KBM-7 (cell line): ENCODE results near the gene FUT6.
"Not testable (repeated sequence)": the region's sequence is repeated elsewhere in the genome, so short reads cannot be mapped to it uniquely, and the experiment has no call there.

ENCODE experiments used
- DNase-seq: peaks from one replicate; pipeline ENCODE4 v3.0.0-alpha.2; 2015
- in situ Hi-C: fragments of 300-500 bp; cut with MboI; formaldehyde crosslinking; loops from 2 replicates; pipeline ENCODE4 v1.14.3; 2020; ENCODE audit warnings: low sequenced_read_pairs, low pct_unique_long_range_greater_than_20kb, mixed read lengths

Gene FUT6

DNA sequence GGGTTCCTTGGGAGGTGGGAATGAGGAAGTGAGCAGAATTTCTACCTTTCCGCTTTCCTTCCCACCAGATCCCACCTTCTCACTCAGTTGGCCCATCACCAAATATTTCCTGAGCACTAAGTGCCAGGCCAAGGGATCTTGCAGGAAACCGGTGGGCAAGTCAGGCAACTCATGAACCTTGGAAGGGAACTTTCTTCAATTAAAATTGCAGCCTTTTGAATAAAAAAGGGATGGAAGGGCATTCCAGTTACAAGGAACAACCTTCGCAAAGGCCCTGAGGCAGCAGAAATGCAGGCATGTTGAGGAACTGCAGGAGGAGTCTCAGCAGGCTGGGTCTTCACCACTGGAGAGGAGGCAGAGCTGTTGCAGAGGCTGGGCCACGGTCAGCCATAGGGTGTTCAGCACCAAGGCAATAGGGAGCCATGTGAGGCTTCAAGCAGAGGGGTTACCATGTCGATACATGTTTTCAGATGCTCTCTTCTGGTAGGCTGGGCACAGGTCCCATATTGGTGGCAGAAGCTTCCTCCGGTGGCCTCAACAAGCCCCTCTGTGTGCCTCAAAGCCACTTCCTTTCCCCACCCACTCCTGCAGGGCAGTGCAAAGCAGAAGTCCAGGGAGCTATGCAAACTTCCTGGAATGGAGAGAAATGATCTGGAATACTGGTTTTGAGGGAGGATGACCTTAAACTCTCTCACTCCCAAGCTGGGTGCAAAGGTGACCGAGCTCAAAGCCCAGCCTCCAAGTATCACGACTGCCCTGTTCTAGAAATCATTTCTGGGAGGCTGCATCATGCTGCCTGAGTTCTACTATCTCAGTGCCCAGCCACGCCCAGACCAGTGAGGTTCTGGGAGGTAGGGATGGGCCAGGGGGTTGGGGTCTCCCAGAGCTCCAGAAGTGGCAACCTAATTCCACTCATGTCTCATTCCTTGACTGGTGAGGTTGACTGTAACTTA lies at the start of gene FUT6:
Gene FUT6 (minus strand): TSS at position 638 of the 953 bp plus-strand sequence. CDS start 7,135 bp downstream, outside the sequence.
- in situ Hi-C loops = no loop called here
- peak; percentile 55 for DNase-seq

GRCh38 chr19:5884065-5884811 lies 44.7 kb upstream of the FUT6 start:
- DNase-seq, in situ Hi-C loops: not testable (repeated sequence)

DNA sequence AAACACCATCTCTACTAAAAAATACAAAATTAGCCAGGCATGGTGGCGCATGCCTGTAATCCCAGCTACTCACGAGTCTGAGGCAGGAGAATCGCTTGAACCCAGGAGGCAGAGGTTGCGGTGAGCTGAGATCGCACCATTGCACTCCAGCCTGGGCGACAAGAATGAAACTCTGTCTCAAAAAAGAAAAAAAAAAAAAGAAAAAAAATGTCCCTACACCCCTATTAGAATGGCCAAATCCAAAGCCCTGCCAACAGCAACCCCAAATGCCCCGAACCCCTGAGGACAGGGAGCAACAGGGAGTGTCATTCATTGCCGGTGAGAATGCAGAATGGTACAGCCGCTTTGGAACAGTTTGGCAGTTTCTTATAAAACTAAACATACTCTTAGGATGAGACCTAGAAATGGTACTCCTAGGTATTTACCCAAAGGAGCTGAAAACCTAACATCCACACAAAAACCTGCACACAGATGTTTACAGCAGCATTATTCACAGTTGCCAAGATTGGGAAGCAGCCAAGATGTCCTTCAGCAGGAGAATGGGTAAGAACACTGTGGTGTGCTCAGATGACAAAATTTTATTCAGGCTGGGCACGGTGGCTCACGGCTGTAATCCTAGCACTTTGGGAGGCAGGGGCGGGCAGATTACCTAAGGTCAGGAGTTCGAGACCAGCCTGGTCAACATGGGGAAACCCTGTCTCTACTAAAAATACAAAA lies 43.8 kb upstream of the FUT6 start:
- in situ Hi-C loops, DNase-seq: not testable (repeated sequence)

DNA sequence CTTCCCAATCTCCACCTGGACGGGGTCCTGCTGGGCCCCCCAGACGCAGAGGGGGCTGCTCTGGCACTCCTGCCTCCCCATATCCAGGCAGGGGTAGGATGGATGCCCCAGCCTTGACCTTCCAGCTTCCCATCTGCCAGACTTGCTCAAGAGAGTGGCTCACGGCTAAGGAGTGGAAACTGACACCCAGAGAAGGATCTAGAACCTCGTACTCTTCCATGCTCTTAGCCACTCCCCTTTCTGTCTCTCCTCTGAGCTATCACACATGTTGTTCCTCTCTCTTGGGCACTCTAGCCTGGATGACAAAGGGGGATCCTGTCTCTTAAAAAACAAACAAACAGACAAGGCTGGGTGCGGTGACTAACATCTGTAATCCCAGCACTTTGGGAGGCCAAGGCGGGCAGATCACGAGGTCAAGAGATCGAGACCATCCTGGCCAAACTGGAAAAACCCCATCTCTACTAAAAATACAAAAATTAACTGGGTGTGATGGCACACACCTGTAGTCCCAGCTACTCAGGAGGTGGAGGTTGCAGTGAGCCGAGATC lies 43.0 kb upstream of the FUT6 start:
- no peak for DNase-seq
- in situ Hi-C loops = no loop called here

- in situ Hi-C loops = no loop called here
- no peak for DNase-seq
Measured at GRCh38 chr19:5881543-5882299, 42.2 kb upstream of the FUT6 start.

DNA sequence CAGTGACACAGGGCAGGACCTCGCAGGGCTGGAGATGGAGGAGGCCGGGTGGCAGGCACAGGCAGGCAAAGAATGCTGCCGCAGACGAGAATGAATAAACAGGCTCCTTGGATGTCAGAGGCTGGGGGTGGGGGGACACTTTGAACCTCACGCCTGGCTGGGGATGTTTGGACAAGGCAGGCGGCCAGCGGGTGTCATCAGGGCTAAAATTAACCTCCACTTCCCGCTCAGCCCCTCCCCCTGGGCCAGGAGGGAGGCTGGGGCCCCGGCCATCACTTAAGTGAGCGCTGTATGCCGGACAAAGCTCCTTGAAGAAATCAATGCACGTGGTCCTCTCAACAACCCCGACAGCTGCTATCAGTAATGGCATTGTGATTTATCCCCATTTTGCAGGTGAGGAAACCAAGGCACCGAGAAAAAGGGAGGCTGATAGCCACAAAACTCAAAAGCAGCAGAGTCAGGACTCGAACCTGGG lies 41.1 kb upstream of the FUT6 start:
- in situ Hi-C loops = no loop called here
- no peak for DNase-seq

DNA sequence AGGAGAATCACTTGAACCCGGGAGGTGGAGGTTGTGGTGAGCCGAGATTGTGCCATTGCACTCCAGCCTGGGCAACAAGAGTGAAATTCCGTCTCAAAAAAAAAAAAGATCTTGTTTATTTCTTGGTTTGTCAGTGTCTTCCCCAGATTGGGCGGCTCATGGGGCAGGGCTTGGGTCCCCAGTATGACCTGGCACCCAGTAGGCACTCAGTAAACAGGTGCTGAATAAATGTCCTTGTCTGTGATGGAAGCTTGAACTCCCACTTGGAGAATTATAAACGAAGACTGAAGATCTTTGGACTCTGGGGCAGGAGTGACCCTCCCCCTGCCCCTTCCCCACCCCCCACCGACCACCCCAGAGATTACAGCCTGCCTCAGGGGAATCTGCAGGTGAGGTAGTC lies 40.7 kb upstream of the FUT6 start:
- DNase-seq = no peak
- in situ Hi-C loops = no loop called here

GRCh38 chr19:5877882-5878281 lies 38.4 kb upstream of the FUT6 start:
- in situ Hi-C loops = no loop called here
- DNase-seq = no peak

- no peak for DNase-seq
- in situ Hi-C loops = no loop called here
Measured at GRCh38 chr19:5877427-5877826, 37.9 kb upstream of the FUT6 start.

GRCh38 chr19:5874496-5874895 lies 35.0 kb upstream of the FUT6 start:
- DNase-seq, in situ Hi-C loops: not testable (repeated sequence)

DNA sequence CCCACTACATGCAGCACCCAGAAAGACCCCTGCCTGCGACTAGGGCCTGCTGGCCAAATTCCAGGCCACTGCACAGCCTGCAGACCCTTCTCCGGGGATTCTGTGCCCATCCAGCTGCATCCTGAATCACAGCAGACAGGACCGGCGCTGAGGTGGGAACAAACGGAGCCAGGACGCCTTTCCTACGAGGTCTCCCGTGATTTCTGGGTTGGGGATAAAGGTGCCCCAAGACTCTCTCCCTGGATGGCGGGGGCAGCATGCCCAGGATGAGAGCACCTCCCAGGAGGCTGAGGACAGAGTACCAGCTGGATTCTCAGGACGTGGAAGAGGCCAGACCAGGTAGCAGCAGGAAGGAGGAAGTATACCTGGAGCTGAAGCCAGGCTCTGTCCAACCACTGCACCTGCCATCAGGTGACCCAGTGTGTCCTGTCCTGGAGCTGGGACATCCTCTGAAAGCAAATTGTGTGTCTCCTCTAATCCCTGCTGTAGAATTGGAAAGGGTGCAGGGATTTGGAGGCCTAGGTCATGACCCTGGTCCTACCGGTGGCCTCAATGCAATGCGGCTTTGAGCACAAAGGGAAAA lies 34.2 kb upstream of the FUT6 start:
- in situ Hi-C loops = no loop called here
- DNase-seq = no peak

DNA sequence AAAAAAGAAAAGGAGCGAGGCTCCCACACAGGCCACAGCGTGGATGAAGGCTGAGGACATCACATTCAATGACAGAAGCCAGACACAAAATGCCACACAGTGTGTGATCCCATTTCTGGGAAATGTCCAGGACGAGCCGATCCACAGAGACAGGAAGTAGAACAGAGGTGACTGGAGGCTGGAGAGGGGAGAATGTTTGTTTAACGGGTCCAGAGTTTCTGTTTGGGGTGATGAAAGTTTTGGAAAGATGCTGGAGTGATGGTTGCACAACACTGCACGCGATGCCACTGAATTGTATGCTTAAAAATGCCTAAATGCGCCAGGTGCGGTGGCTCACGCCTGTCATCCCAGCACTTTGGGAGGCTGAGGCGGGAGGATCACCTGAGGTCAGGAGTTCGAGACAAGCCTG lies 31.5 kb upstream of the FUT6 start:
- in situ Hi-C loops = no loop called here
- DNase-seq = no peak

GRCh38 chr19:5867201-5868136 lies 28.0 kb upstream of the FUT6 start:
- in situ Hi-C loops = no loop called here
- no peak for DNase-seq

DNA sequence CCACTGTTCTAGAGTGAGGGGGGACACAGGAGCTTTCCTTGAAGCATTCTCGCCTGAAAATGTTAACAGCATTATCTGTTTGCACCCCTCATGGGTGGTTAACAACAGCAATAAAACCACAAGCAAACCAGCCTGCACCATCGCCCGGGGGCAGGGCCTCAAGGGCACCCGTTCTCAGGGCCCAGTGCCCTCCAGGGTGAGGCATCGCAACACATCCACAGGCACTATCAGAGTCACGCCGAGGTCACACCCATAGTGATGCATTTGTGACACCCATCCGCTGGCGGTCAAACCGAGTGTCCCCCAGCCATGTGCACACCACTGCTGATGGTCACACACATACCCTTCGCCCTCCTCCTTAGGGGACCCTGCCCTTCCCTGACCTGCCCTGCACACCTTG lies 26.3 kb upstream of the FUT6 start:
- in situ Hi-C loops = no loop called here

GRCh38 chr19:5864725-5865486 lies 25.4 kb upstream of the FUT6 start:
- in situ Hi-C loops = no loop called here

More for the DNA sequence above, 26.3 kb upstream of the FUT6 start:
- DNase-seq = no peak

DNA sequence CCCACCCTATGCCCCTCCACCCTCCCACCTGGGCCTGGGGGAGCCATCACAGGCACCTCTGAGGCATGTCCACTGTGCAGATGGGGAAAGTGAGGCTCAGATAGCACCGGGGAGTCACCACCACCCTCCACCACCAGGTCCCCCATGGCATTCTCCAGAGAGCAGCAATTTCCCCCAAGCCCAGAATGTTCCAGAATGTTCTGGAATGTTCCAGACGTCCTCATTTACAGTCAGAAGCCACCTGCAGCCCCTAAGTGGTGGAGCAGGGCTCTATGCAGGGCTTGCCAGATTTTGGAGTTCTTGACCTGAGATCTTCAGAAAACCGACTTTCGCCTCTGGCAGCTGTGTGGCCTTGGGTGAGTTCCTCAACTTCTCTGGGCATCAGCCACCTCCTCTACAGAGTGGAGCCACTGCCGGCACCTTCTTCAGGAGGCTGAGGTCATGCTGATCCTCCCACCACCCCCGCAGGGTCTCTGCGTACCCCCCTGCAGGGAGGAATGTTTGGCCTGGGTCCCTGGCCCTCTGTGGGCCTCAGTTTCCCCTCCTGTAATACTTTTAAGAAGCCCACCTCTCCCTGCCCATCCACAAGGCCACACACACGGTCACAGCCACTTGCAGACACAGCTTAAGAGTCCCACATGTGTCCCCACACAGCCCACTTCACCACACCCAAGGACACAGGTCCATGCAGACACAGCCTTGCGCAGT lies 24.7 kb upstream of the FUT6 start:
- in situ Hi-C loops = no loop called here
- DNase-seq = no peak

More at GRCh38 chr19:5864725-5865486, 25.4 kb upstream of the FUT6 start:
- DNase-seq = no peak
